ENCODE data around the gene ANGPTL1. TPM values are rescaled to one million over a fixed set of nuclear protein-coding genes. Genes with fewer than 3 reads are reported as not detected.

ANGPTL1 gene
- total RNA-seq, 2 donors from 2014 or later = 2.8 to 5.7 TPM

- Histone ChIP-seq H3K9me3 (no peaks in the 10 kb centered on the region), H3K27me3 (no peaks in the 10 kb centered on the region), H3K36me3 (no peaks in the 10 kb centered on the region), H3K4me3 (no peak overlapping the region), H3K27ac (no peak overlapping the region), H3K9ac (ENCODE audit: low read depth in 2 of 2, low read length in 2 of 2) (no peak overlapping the region), H3K4me1 (no peaks in the 10 kb centered on the region)
- intact Hi-C loops (cut with DNase I) = no loop called here
- DNase-seq = no peak
- no peak for TF ChIP-seq CTCF (IDR thresholded peaks at IDR 0.05)
Measured at GRCh38 chr1:178808529-178808928, 62.3 kb downstream of the ANGPTL1 start.

- no peak for TF ChIP-seq CTCF (IDR thresholded peaks at IDR 0.05)
- intact Hi-C loops (cut with DNase I) = no loop called here
- Histone ChIP-seq H3K9ac (ENCODE audit: low read depth in 2 of 2, low read length in 2 of 2) (no peak overlapping the region), H3K36me3 (no peaks in the 10 kb centered on the region), H3K27me3 (no peaks in the 10 kb centered on the region), H3K9me3 (no peaks in the 10 kb centered on the region), H3K27ac (no peak overlapping the region), H3K4me3 (no peak overlapping the region), H3K4me1 (no peaks in the 10 kb centered on the region)
- DNase-seq = no peak
Measured at GRCh38 chr1:178806665-178807300, 64.1 kb downstream of the ANGPTL1 start.

GRCh38 chr1:178802873-178803272, 68.0 kb downstream of the ANGPTL1 start:
- DNase-seq = no peak
- Histone ChIP-seq H3K4me1 (no peaks in the 10 kb centered on the region), H3K4me3 (no peak overlapping the region), H3K9me3 (no peaks in the 10 kb centered on the region), H3K27ac (no peak overlapping the region), H3K9ac (ENCODE audit: low read depth in 2 of 2, low read length in 2 of 2) (no peak overlapping the region), H3K36me3 (no peaks in the 10 kb centered on the region), H3K27me3 (no peaks in the 10 kb centered on the region)
- no peak for TF ChIP-seq CTCF (IDR thresholded peaks at IDR 0.05)
- intact Hi-C loops (cut with DNase I) = no loop called here

Other genes with a start within 250 kb of the ANGPTL1 start
- gene RALGPS2, start 145.8 kb downstream of the ANGPTL1 start, total RNA-seq = 10 to 100 TPM; 23.5 to 49.1 TPM
- 10 to 100 TPM; 38.9 to 45.1 TPM for gene FAM20B, start 154.8 kb upstream of the ANGPTL1 start, total RNA-seq
- 10 to 100 TPM; 21.6 to 41.1 TPM for gene TOR3A, start 211.0 kb upstream of the ANGPTL1 start, total RNA-seq

Measured in colonic mucosa (tissue), 4 donors.